Ishikawa (cell line): Measurements from ENCODE around the gene KRTAP23-1.

ENCODE experiments used
- CEBPB ChIP-seq: IDR thresholded peaks from 2 replicates; pipeline ENCODE4 v1.6.1; 2012
- CREB1 ChIP-seq: IDR thresholded peaks from 2 replicates; pipeline ENCODE4 v1.6.1; 2012; ENCODE audit warnings: low read depth
- EGR1 ChIP-seq: IDR thresholded peaks from 2 replicates; pipeline ENCODE4 v1.6.1; 2012
- EP300 ChIP-seq: IDR thresholded peaks from 2 replicates; pipeline ENCODE4 v1.6.1; 2012; ENCODE audit warnings: borderline replicate concordance
- FOXM1 ChIP-seq: IDR thresholded peaks from 2 replicates; pipeline ENCODE4 v1.6.1; 2012; ENCODE audit warnings: low read depth, borderline replicate concordance
- MAX ChIP-seq: IDR thresholded peaks from 2 replicates; pipeline ENCODE4 v1.6.1; 2012
- NFIC ChIP-seq: IDR thresholded peaks from 2 replicates; pipeline ENCODE4 v1.6.1; 2012
- RAD21 ChIP-seq: IDR thresholded peaks from 2 replicates; pipeline ENCODE4 v1.6.1; 2012; ENCODE audit warnings: low read depth
- REST ChIP-seq: IDR thresholded peaks from 2 replicates; pipeline ENCODE4 v1.6.1; 2012; ENCODE audit warnings: low read depth, mild to moderate bottlenecking
- TAF1 ChIP-seq: IDR thresholded peaks from 2 replicates; pipeline ENCODE4 v1.6.1; 2012; ENCODE audit warnings: low read depth, mild to moderate bottlenecking
- TCF12 ChIP-seq: IDR thresholded peaks from 2 replicates; pipeline ENCODE4 v1.6.1; 2012; ENCODE audit warnings: low read depth
- TEAD4 ChIP-seq: IDR thresholded peaks from 2 replicates; pipeline ENCODE4 v1.6.1; 2012
- USF1 ChIP-seq: IDR thresholded peaks from 2 replicates; pipeline ENCODE4 v1.6.1; 2012
- YY1 ChIP-seq: IDR thresholded peaks from 2 replicates; pipeline ENCODE4 v1.6.1; 2012; ENCODE audit warnings: low read depth
- ZBTB7A ChIP-seq: IDR thresholded peaks from 2 replicates; pipeline ENCODE4 v1.6.1; 2012; ENCODE audit warnings: low read depth

KRTAP23-1 gene

DNA sequence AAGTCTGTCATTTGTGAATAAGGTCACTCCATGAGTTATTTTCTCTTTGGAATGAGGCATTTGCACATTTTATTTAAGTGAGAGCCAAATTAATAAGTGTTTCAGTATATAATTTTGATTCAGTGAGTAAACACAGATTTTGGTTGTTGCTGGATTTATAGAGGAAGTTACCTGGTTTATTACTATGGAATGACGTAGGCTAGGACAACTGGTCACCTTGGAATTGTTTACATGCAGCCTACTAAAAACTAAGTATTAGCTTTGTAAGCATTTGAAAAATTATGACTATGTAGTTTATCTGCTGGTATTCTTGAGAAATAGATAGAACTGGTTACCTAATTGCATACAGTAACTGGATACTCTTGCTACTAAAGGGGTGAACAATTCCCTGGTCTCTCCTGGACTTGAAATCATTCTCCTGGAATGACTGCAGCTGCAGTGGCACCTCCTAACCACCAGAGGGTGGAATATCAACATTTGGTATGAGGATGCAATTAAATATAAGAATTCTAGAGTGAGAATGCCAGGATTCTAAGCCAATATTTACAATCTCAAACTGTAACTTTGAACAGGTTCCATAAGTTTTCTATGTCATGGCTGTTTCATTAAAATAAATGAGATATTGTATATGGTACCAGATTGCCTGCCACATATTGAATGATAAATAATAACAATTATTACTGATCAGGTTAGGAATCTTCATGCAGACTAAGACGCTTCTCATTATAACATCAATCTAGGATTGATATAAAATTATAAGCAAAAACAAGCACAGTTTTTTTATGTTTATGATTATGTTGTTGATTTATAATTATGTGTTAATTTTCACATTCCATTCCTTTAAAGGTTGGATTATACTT, 7.5 kb downstream of the KRTAP23-1 start:
- no peak for TF ChIP-seq ZBTB7A
- TF ChIP-seq RAD21: peak; percentile 27; the same call in 1 of the 2 replicates

- no peak for TF ChIP-seq EGR1
- TF ChIP-seq CEBPB: no peak
- TF ChIP-seq CREB1: no peak
- TF ChIP-seq NFIC: no peak
- TF ChIP-seq EP300: no peak
- TF ChIP-seq TAF1: no peak
- no peak for TF ChIP-seq TCF12
- TF ChIP-seq FOXM1: no peak
- TF ChIP-seq REST: no peak
- TF ChIP-seq MAX: no peak
- TF ChIP-seq ZBTB7A: no peak
- TF ChIP-seq YY1: no peak
- no peak for TF ChIP-seq TEAD4
- no peak for TF ChIP-seq RAD21
- TF ChIP-seq USF1: no peak
Measured at GRCh38 chr21:30338717-30339116, 9.7 kb downstream of the KRTAP23-1 start.

- no peak for TF ChIP-seq YY1
Measured at GRCh38 chr21:30337772-30338171, 10.6 kb downstream of the KRTAP23-1 start.

- TF ChIP-seq YY1 (no peak), CEBPB (no peak), FOXM1 (no peak), ZBTB7A (no peak), CREB1 (no peak), TAF1 (no peak)
Measured at GRCh38 chr21:30337276-30337744, 11.1 kb downstream of the KRTAP23-1 start, which contains the start of gene KRTAP27-1. TSS of gene KRTAP27-1 (minus strand) at chr21:30337694. CDS start at chr21:30337668, 26 bp downstream.

GRCh38 chr21:30336596-30336995, 11.8 kb downstream of the KRTAP23-1 start:
- TF ChIP-seq ZBTB7A (no peak), MAX (no peak), NFIC (no peak), TEAD4 (no peak), EP300 (no peak), USF1 (no peak), REST (no peak), RAD21 (no peak)

GRCh38 chr21:30333736-30334135, 14.7 kb downstream of the KRTAP23-1 start:
- TF ChIP-seq MAX: no peak
- no peak for TF ChIP-seq CREB1
- no peak for TF ChIP-seq TAF1
- no peak for TF ChIP-seq ZBTB7A
- no peak for TF ChIP-seq NFIC
- TF ChIP-seq RAD21: no peak
- no peak for TF ChIP-seq TEAD4
- TF ChIP-seq EP300: no peak
- TF ChIP-seq REST: no peak
- no peak for TF ChIP-seq EGR1
- TF ChIP-seq TCF12: no peak
- no peak for TF ChIP-seq FOXM1
- TF ChIP-seq YY1: no peak
- TF ChIP-seq CEBPB: no peak
